H9 (cell line): Measurements from ENCODE around the gene SYNPO. TPM values are rescaled to one million over a fixed set of nuclear protein-coding genes. Genes with fewer than 3 reads are reported as not detected.

ENCODE experiments used
- DNase-seq: peaks from one replicate; pipeline ENCODE4 v3.0.0-alpha.2; 2017
- H2AFZ ChIP-seq: one replicate; pipeline ENCODE4 v1.6.1; 2013; ENCODE audit warnings: mild to moderate bottlenecking, low read length, control low read depth, moderate library complexity
- H2AK5ac ChIP-seq: 2 replicates; pipeline ENCODE4 v1.6.1; 2013; ENCODE audit warnings: low read length, control low read depth, mixed read lengths; ENCODE audit not compliant: insufficient read length
- H2BK120ac ChIP-seq: one replicate; pipeline ENCODE4 v1.6.1; 2013; ENCODE audit warnings: low read depth, mild to moderate bottlenecking, low read length, control low read depth, inconsistent platforms; ENCODE audit not compliant: poor library complexity, severe bottlenecking
- H2BK12ac ChIP-seq: 2 replicates; pipeline ENCODE4 v1.6.1; 2013; ENCODE audit warnings: low read length, control low read depth, mixed read lengths, low read depth; ENCODE audit not compliant: insufficient read length
- H2BK15ac ChIP-seq: 2 replicates; pipeline ENCODE4 v1.6.1; 2013; ENCODE audit warnings: low read depth, low read length, control low read depth
- H2BK20ac ChIP-seq: one replicate; pipeline ENCODE4 v1.6.1; 2013; ENCODE audit warnings: low read depth, mild to moderate bottlenecking, low read length, control low read depth, inconsistent platforms; ENCODE audit not compliant: poor library complexity, severe bottlenecking
- H2BK5ac ChIP-seq: 2 replicates; pipeline ENCODE4 v1.6.1; 2013; ENCODE audit warnings: low read length, control low read depth, mixed read lengths; ENCODE audit not compliant: insufficient read length
- H3K14ac ChIP-seq: 2 replicates; pipeline ENCODE4 v1.6.1; 2013; ENCODE audit warnings: low read length, control low read depth; ENCODE audit not compliant: insufficient read depth
- H3K18ac ChIP-seq: 2 replicates; pipeline ENCODE4 v1.6.1; 2013; ENCODE audit warnings: low read depth, mild to moderate bottlenecking, mixed read lengths, low read length, control low read depth; ENCODE audit not compliant: insufficient read length
- H3K23ac ChIP-seq: 2 replicates; pipeline ENCODE4 v1.6.1; 2013; ENCODE audit warnings: low read length, control low read depth, mixed read lengths, low read depth; ENCODE audit not compliant: insufficient read length
- H3K23me2 ChIP-seq: 2 replicates; pipeline ENCODE4 v1.6.1; 2013; ENCODE audit warnings: low read depth, mild to moderate bottlenecking, mixed read lengths, low read length, control low read depth; ENCODE audit not compliant: insufficient read length, poor library complexity, severe bottlenecking
- H3K27ac ChIP-seq: 2 replicates; pipeline ENCODE4 v1.5.1; 2013; ENCODE audit warnings: low read length, control low read depth, mixed read lengths, low read depth; ENCODE audit not compliant: insufficient read length
- H3K27me3 ChIP-seq: 2 replicates; pipeline ENCODE4 v1.6.1; 2013; ENCODE audit warnings: low read length, control low read depth, inconsistent platforms; ENCODE audit not compliant: insufficient read depth
- H3K4ac ChIP-seq: 2 replicates; pipeline ENCODE4 v1.6.1; 2013; ENCODE audit warnings: low read depth, mild to moderate bottlenecking, control low read depth, inconsistent platforms, low read length, moderate library complexity
- H3K4me1 ChIP-seq: 2 replicates; pipeline ENCODE4 v1.6.1; 2013; ENCODE audit warnings: low read length, control low read depth, inconsistent platforms; ENCODE audit not compliant: insufficient read depth
- H3K4me2 ChIP-seq: 2 replicates; pipeline ENCODE4 v1.6.1; 2013; ENCODE audit warnings: low read length, control low read depth, mixed read lengths; ENCODE audit not compliant: insufficient read length, insufficient read depth
- H3K56ac ChIP-seq: 2 replicates; pipeline ENCODE4 v1.6.1; 2013; ENCODE audit warnings: low read depth, mild to moderate bottlenecking, mixed read lengths, low read length, control low read depth; ENCODE audit not compliant: insufficient read length
- H3K79me1 ChIP-seq: 2 replicates; pipeline ENCODE4 v1.6.1; 2013; ENCODE audit warnings: low read depth, mild to moderate bottlenecking, moderate library complexity, low read length, control low read depth, inconsistent platforms; ENCODE audit not compliant: insufficient read depth, poor library complexity, severe bottlenecking
- H3K79me2 ChIP-seq: 2 replicates; pipeline ENCODE4 v1.6.1; 2013; ENCODE audit warnings: low read length, control low read depth, inconsistent platforms; ENCODE audit not compliant: insufficient read depth
- H3K9ac ChIP-seq: 2 replicates; pipeline ENCODE4 v1.6.1; 2013; ENCODE audit warnings: low read length, control low read depth, mixed read lengths; ENCODE audit not compliant: insufficient read length; ENCODE audit errors: extremely low read depth
- H3K9me3 ChIP-seq: one replicate; pipeline ENCODE4 v1.6.1; 2013; ENCODE audit warnings: low read depth, low read length, inconsistent platforms; ENCODE audit not compliant: control insufficient read depth
- H3T11ph ChIP-seq: one replicate; pipeline ENCODE4 v1.6.1; 2013; ENCODE audit warnings: mild to moderate bottlenecking, low read length, control low read depth, inconsistent platforms
- H4K20me1 ChIP-seq: one replicate; pipeline ENCODE4 v1.6.1; 2013; ENCODE audit not compliant: control insufficient read depth, insufficient read length, insufficient read depth
- H4K5ac ChIP-seq: 2 replicates; pipeline ENCODE4 v1.6.1; 2013; ENCODE audit warnings: low read depth, mild to moderate bottlenecking, mixed read lengths, low read length, control low read depth; ENCODE audit not compliant: insufficient read length
- H4K8ac ChIP-seq: replicated peaks from 2 replicates; pipeline ENCODE4 v1.6.1; 2013; ENCODE audit warnings: low read length, control low read depth, mixed read lengths, low read depth; ENCODE audit not compliant: insufficient read length
- H4K91ac ChIP-seq: 2 replicates; pipeline ENCODE4 v1.6.1; 2013; ENCODE audit warnings: low read depth, mild to moderate bottlenecking, moderate library complexity, mixed read lengths, low read length, control low read depth; ENCODE audit not compliant: insufficient read length
- H3K27ac Mint-ChIP-seq, 3 experiments: 2 replicates in 2 of 3; 3 replicates in 1 of 3; pipeline ENCODE4 v1.8.0; 2020 to 2021; ENCODE audit warnings: mixed read lengths in 3 of 3, mild to moderate bottlenecking in 1 of 3, moderate library complexity in 1 of 3
- H3K27me3 Mint-ChIP-seq: 2 replicates; pipeline ENCODE4 v1.8.0; 2021; ENCODE audit warnings: low read depth, mild to moderate bottlenecking, moderate library complexity, mixed read lengths
- H3K36me3 Mint-ChIP-seq, 3 experiments: 2 replicates in 2 of 3; 3 replicates in 1 of 3; pipeline ENCODE4 v1.8.0; 2020 to 2021; ENCODE audit warnings: low read depth in 3 of 3, mixed read lengths in 3 of 3; ENCODE audit not compliant: insufficient read depth in 1 of 3
- H3K4me1 Mint-ChIP-seq, 2 experiments: 2 replicates each; pipeline ENCODE4 v1.8.0; 2020; ENCODE audit warnings: mixed read lengths in 2 of 2
- H3K4me3 Mint-ChIP-seq, 2 experiments: 2 replicates in 1 of 2; 3 replicates in 1 of 2; pipeline ENCODE4 v1.8.0; 2020 to 2021; ENCODE audit warnings: mild to moderate bottlenecking in 2 of 2, mixed read lengths in 2 of 2, moderate library complexity in 1 of 2
- H3K9me3 Mint-ChIP-seq, 2 experiments: 2 replicates in 1 of 2; 3 replicates in 1 of 2; pipeline ENCODE4 v1.8.0; 2020; ENCODE audit warnings: mild to moderate bottlenecking in 2 of 2, mixed read lengths in 2 of 2, moderate library complexity in 1 of 2
- CTCF ChIP-seq: fragments of 200-600 bp; sonication (generic); conservative IDR thresholded peaks from 3 replicates; pipeline ENCODE4 v1.8.0; 2021; ENCODE audit warnings: antibody characterized with exemption, mild to moderate bottlenecking
- WGBS: extraction: QIAGEN DNeasy Blood & Tissue Kit; methylation state at CpG from one replicate; pipeline ENCODE4 v1.1.7; 2013; ENCODE audit warnings: missing lambda C conversion rate, low lambda C conversion rate, mixed read lengths; ENCODE audit not compliant: insufficient read length; ENCODE audit errors: extremely low coverage; 5-methylcytosine and 5-hydroxymethylcytosine counted together
- total RNA-seq: library from RNA; stranded (reverse); gene quantifications from 2 replicates; pipeline ENCODE4 v1.2.1, GENCODE V29; 2021

SYNPO gene
- total RNA-seq, 1 experiment from 2014 or later, result 1.7 TPM

- Histone ChIP-seq H3T11ph (no peak overlapping the region), H3K9ac (no peak overlapping the region), H4K20me1 (no peaks in the 10 kb centered on the region), H3K14ac (no peak overlapping the region), H3K23ac (no peak overlapping the region), H3K27me3 (no peaks in the 10 kb centered on the region), H4K91ac (no peak overlapping the region), H2BK20ac (no peak overlapping the region), H4K8ac (no peak overlapping the region), H3K27ac (no peak overlapping the region), H2AFZ (no peak overlapping the region), H2AK5ac (no peak overlapping the region), H3K4me2 (no peak overlapping the region), H3K79me2 (no peaks in the 10 kb centered on the region), H3K56ac (no peak overlapping the region), H2BK12ac (no peak overlapping the region), H3K4ac (no peak overlapping the region), H3K9me3 (no peaks in the 10 kb centered on the region), H2BK5ac (no peak overlapping the region), H3K23me2 (no peaks in the 10 kb centered on the region), H2BK15ac (no peak overlapping the region), H3K79me1 (no peaks in the 10 kb centered on the region), H3K4me1 (no peaks in the 10 kb centered on the region), H2BK120ac (no peak overlapping the region), H4K5ac (no peak overlapping the region), H3K18ac (no peak overlapping the region)
- H3K4me3 Mint-ChIP-seq, result no peak overlapping the region
- no CpG with 5 or more reads among the region's 4 CpGs for WGBS
- H3K27ac Mint-ChIP-seq, result no peak overlapping the region; a peak in 1 of 7 replicates
- H3K36me3 Mint-ChIP-seq, result peaks cover 2 to 27% (median 13%) of the 10 kb centered on the region in 3 experiments; a peak in 6 of 7 replicates
- no peaks in the 10 kb centered on the region for H3K9me3 Mint-ChIP-seq
- no peaks in the 10 kb centered on the region for H3K27me3 Mint-ChIP-seq
- DNase-seq, result no peak
- peaks cover 8 to 14% of the 10 kb centered on the region in 2 experiments for H3K4me1 Mint-ChIP-seq
- no peak for TF ChIP-seq CTCF
These were observed 66.4 kb downstream of the SYNPO start for GRCh38 chr5:150706776-150707390.

Other genes starting within 250 kb of the SYNPO start
- 19.5 and 19.9 TPM in 2 replicates for gene CD74, start 227.8 kb upstream of the SYNPO start, total RNA-seq
- 2,533 and 2,603 TPM in 2 replicates for gene RPS14, start 190.9 kb upstream of the SYNPO start, total RNA-seq
- 59.2 and 65.5 TPM in 2 replicates for gene NDST1, start 132.5 kb upstream of the SYNPO start, total RNA-seq
- 15.8 and 18.1 TPM in 2 replicates for gene MYOZ3, start 20.6 kb downstream of the SYNPO start, total RNA-seq
- 44.9 and 47.0 TPM in 2 replicates for gene RBM22, start 60.4 kb downstream of the SYNPO start, total RNA-seq
- gene DCTN4, start 118.4 kb downstream of the SYNPO start, total RNA-seq, result 45.1 and 48.5 TPM in 2 replicates
- gene SMIM3, start 138.1 kb downstream of the SYNPO start, total RNA-seq, result 42.0 and 42.5 TPM in 2 replicates
- 0.13 and 0.37 TPM in 2 replicates for gene IRGM, start 205.9 kb downstream of the SYNPO start, total RNA-seq